HG02885 (cell line): ENCODE measurements around the gene TFEC.
"Not testable (repeated sequence)": the region's sequence is repeated elsewhere in the genome, so short reads cannot be mapped to it uniquely, and the experiment has no call there.

ENCODE experiments used
- ATAC-seq: cut with Tn5 transposase; IDR thresholded peaks from one replicate; pipeline ENCODE4 v1.9.1; 2021; ENCODE audit warnings: mild to moderate bottlenecking; ENCODE audit not compliant: unreplicated experiment, poor library complexity

The TFEC gene, protein sequence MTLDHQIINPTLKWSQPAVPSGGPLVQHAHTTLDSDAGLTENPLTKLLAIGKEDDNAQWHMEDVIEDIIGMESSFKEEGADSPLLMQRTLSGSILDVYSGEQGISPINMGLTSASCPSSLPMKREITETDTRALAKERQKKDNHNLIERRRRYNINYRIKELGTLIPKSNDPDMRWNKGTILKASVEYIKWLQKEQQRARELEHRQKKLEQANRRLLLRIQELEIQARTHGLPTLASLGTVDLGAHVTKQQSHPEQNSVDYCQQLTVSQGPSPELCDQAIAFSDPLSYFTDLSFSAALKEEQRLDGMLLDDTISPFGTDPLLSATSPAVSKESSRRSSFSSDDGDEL

DNA sequence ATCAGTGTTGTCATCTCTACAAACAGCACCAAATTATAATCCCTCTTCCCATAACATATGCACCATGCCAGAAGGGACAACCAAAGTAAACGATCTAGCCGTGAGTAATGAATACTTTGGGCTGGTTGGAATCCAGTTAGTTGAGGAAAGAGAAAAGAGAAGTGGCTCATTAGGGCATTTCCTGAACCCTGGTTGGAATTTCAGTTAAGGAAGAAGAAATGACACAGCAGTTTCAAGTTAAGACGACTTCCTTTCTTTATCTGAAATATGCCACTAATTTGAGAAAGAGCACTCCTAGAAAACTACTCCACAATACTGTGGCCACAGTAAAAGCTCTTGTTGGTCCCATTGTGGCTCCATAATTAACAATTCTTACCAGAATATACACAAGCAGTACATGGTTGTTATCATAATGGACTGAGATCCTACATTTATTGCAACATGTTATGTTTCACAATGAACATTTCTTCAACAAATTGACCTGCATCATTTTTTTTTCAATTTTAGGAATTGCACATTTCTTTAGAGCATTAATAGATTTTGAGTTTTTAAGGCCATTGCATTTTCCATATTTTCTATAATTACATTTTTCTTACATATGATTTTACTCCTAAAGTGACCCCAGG lies at the start of gene TFEC:
TFEC (minus strand) TSS at position 113 of the 626 bp plus-strand sequence. CDS start 46,322 bp downstream, outside the sequence.
- no peak for ATAC-seq

DNA sequence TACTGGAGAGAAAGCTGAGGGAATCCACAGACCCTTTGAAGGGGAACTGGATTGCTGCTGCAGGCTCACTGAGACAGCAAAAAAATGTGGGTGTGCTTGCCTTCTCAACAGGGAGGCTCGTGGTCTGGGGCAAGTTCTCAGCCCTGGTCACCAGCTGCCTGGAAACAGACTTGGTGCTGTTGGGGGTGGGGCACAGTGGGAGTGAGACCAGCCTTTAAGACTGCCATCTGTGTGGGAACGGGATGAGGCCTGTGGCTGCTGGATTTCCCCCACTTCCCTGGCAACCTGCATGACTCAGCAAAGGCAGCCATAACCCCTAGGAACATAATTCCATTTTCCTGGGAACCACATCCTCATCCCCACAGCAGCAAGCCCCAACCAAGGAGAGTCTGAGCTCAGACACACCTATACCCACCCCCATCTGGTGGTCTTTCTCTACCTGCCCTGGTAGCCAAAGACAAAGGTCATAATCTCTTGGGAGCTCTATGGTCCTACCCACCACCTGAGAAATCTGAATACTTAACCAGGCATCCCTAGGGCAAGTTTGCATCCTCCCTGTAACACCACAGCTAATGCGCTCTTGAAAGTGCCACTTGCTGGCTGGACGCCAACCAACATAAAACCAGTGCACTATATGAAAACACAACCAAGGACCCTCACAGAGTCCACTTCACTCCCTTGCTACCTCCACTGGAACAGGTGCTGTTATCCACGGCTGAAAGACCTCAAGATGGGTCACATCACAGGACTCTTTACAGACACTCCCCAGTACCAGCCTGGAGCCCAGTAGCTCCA lies 45.0 kb upstream of the TFEC start:
- ATAC-seq, result no peak

DNA sequence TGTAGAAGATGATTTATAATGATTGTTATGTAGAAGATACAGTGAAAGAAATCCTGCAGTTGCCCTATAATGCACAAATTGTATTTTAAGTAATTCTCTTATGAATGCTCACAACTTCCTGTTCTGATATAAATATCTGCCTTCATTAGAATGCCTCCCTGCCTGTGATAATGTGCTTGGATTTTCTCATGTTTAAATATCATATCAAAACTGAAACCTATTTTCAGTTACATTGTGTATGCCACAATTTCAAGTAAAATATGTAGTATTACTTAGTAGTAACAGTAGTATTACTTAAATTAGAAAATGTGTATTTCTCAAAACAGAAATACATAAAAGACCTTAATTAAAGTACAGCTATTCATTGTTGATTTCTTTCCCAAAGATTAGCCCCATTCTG lies 41.1 kb upstream of the TFEC start:
- peak; percentile 65 for ATAC-seq

DNA sequence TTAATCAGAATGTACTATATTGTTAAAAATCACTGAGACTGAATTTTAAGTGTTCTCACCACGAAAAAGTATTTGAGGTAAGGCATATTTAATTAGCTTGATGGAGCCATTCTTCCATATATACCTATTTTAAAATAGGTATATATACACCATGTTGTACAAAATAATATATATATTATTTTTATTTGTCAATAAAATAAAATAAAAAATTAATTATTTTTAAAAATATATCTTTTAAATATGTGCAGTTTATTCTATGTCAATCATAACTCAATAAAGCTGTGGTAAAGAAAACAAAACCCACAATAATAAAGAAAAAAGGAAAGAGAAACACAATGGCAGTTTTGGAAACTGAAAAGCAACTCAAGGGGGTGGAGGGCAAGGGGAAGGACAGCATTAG lies 33.6 kb upstream of the TFEC start:
- no peak for ATAC-seq

DNA sequence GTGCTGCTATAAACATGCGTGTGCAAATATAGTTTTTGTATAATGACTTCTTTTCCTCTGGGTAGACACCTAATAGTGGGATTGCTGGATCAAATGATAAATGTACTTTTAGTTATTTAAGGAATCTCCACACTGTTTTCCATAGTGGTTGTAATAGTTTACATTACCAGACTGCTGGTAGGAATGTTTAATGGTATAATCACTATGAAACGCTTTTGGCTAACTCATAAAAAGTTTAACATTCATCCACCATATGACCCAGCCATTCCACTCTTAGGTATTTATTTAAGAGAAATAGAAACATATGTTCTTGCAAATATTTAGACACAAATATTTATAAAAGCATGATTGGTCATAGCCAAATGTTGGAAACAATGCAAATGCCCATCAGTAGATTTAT lies 32.1 kb upstream of the TFEC start:
- ATAC-seq, result no peak

DNA sequence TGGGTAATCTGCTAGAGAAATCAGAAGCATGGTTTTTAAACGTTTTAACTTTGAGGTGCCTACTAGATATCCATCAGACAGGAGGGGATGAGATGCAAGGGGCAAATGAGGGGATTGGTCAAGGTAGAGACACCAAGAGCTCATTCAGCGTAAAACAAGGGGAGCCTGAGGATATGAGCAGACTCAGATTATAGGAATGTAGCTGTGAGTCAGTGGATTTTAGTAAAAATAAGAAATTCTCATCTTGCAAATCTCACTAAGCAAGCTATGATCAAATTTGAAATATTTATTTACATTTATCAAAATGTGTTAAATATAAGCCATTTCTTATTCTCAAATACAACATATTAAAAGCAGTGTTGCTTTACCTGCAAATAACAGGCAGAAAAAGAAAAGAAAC lies 21.4 kb upstream of the TFEC start:
- ATAC-seq, result no peak

DNA sequence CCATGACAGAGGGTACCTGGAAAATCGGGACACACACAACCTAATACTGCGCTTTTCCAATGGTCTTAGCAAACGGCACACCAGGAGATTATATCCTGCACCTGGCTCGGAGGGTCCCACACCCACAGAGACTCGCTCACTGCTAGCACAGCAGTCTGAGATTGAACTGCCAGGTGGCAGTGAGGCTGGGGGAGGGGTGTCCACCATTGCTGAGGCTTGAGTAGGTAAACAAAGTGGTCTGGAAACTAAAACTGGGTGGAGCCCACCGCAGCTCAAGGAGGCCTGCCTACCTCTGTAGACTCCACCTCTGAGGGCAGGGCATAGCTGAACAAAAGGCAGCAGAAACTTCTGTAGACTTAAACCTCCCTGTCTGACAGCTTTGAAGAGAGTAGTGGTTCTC lies 16.7 kb upstream of the TFEC start:
- ATAC-seq, result not testable (repeated sequence)

DNA sequence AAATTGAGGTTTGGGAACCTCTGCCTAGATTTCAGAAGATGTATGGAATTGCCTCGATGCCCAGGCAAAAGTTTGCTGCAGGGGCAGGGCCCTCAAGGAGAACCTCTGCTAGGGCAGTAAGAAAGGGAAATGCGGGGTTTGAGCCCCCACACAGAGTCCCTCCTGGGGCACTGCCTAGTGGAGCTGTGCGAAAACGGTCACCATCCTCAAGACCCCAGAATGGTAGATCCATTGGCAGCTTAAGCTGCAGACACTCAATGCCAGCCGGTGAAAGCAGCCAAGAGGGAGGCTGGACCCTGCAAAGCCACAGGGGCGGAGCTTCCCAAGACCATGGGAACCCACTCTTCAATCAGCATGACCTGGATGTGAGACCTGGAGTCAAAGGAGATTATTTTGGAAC lies 15.0 kb upstream of the TFEC start:
- ATAC-seq, result no peak

DNA sequence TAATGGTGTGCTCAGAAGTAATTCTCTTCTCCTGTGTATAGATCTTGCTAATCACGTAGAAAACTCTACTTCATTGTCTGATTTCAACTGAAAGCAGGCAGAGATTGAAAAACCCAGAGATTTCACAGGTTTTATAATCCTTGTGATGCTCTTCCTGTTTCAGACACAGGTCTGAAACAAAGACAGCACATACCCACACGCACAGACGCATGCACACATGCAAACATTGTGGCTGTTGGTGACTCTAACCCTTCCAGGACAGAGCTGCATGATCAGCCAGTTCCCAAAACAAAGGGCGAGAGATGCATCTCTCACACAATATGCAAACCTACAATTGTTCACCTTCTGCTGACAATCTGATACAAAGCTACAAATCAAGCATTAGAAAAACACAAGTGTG lies 11.1 kb upstream of the TFEC start:
- ATAC-seq, result peak; percentile 98

DNA sequence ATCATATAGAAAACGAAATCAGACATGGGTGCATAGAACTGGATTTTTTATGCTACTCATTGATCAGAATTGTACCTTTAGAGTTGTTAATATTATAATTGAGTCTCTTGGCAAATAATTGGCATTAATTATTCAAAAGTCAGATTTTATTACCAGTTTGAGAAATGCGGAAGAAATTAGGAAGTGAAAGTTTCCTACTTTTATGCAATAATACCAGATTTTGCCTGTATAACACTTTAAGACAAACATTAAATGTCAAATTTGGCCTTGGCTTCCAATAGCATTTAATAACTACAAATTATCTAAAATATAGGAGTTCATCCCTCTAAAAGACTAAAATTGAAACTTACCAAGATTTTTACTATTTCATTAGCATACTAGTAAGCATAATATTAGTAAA lies 6.8 kb upstream of the TFEC start:
- ATAC-seq, result no peak

DNA sequence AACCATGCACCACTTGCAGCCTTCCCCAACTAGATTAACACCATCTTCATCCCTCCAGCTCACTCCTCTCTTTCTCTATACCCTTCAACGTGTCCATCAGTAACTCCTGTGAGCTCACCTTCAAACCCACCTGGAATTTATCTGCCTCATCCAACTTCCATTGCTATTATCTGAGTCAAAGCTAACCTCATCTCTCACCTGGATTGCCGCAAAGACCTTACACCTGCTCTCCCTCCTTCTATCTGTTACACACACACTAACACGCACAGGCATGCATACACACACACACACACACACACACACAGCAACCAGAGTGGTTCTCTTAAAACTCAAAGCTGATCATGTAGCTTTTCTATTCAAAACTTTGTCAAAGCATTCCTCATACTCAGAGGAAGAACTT lies 3.8 kb upstream of the TFEC start:
- ATAC-seq, result no peak

DNA sequence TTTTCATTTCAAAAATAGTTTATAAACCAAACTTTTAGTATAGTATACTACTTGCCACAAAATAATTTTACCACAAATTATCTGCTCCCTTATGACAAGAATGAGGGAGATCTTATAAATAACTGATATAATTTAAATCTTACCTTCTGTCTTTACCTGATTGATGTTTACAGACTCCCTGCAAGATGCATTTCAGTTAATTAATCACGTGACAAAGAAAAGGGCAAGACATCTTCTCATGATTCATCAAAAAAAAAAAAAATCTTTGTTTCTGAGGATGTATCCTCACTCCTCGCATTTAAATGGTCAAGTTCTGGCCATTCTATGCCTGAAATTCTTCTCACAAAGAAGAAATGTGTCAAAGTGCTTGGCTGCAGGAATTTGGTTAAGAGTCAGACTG lies 2.3 kb upstream of the TFEC start:
- no peak for ATAC-seq

DNA sequence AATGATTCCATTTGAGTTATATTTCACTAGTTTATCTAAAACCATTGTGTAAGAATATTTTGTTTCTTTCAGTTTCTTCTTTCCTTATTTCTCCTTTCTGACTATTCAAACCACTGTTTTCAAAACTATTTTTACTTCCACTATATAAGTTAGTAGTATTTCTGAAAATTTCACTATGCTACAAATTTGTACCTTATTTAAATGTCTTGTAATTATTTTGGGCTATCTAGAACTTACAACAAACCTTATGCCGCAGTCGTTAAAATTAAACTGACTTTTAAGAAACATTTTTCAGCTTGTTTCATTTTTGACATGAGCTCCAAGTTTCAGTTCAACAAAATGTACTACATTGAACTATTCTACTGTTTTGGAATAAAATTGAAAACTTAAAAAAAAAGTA lies 1.8 kb downstream of the TFEC start:
- ATAC-seq, result peak; percentile 86

DNA sequence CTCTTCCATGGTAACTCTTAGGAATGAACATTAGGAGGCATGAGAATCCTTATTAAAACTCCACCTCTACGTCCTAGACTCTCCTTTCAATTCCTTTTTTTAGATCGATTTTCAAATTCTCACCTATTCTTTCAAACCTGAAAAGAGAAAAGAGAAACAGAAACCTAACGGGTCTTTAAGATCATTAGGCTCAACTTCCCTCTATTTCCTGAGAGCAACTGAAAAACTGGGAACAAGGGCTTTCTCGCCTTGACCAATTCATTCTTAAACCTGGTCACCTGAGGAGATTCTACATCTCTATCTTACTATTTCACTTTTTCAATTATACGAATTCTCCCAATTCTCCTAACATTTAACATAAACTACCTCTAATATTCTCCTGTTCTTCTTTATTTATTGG lies 2.8 kb downstream of the TFEC start:
- ATAC-seq, result no peak

DNA sequence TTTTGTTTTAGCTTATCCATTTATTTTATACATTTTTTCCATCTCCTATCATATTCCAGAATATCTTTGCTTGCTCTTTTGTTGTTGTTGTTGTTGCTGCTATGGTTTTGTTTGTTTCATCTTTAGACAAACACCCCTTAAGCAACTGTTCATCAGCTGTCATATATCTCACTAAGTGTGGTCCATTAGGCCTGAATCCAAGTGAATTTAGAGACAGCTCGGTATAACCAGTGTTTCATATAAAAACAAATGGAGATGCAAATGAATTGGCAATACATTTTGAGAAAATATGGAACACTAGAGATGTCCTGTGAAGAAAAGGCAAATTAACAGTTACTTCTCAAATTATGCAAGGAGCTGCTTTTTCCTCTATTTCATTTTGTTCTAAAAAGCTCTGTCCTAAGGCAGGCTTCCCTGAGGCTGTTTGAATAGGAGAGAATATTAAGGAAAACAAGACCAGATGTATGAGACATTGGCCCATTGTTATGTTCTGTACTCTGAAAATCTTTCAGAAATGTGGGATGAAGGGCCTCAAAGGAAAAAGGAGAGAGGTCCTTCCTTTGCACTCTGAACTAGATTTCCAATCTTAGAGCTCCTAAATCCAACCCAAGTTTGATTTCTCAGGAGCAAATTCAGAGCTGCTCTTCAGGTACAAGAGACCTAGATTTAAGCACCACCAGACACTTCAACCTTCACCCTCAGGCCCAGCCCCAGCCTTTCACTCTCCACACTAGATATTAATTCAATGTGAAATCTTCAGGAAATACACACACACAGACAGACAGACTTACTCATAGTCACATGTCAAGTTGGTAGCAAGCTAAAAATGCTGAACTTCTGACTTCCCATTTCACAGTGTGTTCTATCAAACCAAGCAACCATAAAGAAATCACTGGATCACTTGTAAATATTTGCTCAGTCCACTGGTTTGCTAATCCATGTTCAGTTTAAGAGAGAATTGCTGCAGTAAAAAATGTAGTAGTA lies 5.4 kb downstream of the TFEC start:
- ATAC-seq, result no peak

DNA sequence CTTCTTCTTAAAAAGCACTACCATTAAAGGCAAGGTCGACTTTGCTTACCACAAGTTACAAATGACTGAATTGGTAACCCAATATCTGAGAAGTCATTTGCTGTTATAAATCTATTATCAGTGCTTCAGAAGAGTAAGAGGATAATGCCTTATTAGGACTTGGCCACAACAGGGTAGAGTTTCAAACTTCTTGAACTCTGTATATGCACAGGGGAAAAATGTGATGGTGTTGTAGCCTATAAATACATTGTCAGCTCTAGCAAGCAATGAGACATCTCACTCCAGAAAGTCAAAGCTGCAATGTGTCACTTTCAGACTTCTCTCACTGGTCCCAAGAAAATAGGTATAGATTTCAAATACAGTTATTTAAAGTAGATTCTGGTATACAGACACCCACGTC lies 9.3 kb downstream of the TFEC start:
- ATAC-seq, result peak; percentile 79

DNA sequence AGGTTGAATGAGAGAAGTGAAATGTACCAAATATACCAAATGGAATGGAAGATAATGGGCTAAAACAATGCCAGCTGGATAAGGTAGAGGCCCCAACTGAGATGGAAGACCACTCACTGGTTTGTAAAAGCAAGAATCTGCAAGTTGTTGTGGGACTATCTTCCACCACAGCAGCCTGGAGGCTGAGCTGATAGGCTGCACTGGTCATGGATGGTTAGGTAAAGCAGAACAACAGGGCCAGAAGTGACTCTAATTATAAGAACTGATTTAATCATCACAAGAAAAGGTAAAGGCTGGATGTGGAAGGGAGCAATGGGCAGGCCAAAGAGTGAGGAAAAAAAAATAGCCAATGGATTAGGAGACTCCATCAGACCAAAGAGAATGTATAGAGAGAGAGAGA lies 11.8 kb downstream of the TFEC start:
- ATAC-seq, result no peak

DNA sequence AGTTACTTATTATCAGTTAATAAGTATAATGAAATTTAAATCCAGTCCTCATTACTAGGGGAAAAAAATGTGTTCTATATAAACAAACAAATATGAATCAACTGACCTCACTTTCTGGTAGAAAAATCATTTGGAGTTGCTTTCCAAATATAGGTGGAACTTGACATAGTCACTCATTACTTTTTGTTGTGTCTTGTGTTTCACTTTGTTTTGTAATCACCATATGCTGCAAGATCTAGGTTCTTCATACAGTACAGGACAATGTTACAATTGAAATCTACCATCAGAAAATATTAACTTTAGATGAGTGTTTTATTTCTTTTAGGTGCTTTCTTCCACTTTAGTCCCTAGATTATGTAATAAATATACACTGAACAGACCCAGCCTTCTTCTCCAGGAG lies 16.9 kb downstream of the TFEC start:
- no peak for ATAC-seq

DNA sequence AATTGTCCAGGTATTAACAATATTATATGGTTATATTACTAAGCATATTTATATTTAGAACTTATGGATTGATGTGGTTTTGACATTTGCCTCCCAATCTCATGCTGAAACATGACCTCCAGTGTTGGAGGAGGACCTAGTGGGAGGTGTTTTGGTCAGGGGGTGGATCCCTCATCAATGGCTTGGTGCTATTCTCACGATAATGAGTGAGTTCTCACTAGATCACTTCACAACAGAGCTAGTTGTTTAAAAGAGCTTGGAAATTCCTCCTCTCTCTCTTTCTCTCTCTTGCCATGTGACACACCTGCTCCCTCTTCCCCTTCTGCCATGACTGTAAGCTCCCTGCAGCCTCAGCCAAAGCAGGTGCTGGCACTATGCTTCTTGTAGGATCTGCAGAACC lies 19.0 kb downstream of the TFEC start:
- no peak for ATAC-seq

DNA sequence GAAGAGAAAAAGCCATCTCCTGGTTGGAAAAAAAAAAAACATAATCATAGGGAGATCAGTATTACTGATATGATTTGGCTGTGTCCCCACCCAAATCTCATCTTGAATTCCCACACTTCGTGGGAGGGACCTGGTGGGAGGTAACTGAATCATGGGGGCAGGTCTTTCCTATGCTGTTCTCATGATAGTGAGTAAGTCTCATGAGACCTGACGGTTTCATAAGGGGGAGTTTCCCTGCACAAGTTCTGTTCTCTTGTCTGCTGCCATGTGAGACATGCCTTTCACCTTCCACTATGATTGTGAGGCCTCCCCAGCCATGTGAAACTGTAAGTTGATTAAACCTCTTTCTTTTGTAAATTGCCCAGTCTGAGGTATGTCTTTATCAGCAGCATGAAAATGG lies 25.8 kb downstream of the TFEC start:
- not testable (repeated sequence) for ATAC-seq
